Measurements from ENCODE around the gene BRD3OS.
"Not testable (repeated sequence)": the region's sequence is repeated elsewhere in the genome, so short reads cannot be mapped to it uniquely, and the experiment has no call there.

Gene BRD3OS

GRCh38 chr9:134066526-134066912 is 41.2 kb downstream of the BRD3OS start:
- DNase-seq: peak in 1 of 2 donors; percentile 33

- peak in 1 of 2 donors; percentile 20 for DNase-seq
Measured at GRCh38 chr9:134066913-134067851, 41.9 kb downstream of the BRD3OS start.

- peak; percentile 82 to 83 for DNase-seq
Measured at GRCh38 chr9:134067904-134068743, 42.8 kb downstream of the BRD3OS start, which contains the start of gene BRD3. TSS of gene BRD3 (minus strand) at chr9:134068026. CDS start at chr9:134053477, 14,549 bp downstream.

GRCh38 chr9:134068744-134069479 is 43.6 kb downstream of the BRD3OS start:
- no peak for DNase-seq

GRCh38 chr9:134069480-134070399 is 44.5 kb downstream of the BRD3OS start:
- no peak for DNase-seq

- no peak for DNase-seq
Measured at GRCh38 chr9:134071149-134071548, 45.9 kb downstream of the BRD3OS start.

GRCh38 chr9:134072683-134073082 is 47.4 kb downstream of the BRD3OS start:
- DNase-seq: not testable (repeated sequence)

- DNase-seq: no peak
Measured at GRCh38 chr9:134073500-134073899, 48.2 kb downstream of the BRD3OS start.

- not testable (repeated sequence) for DNase-seq
Measured at GRCh38 chr9:134075689-134076088, 50.4 kb downstream of the BRD3OS start.

- no peak for DNase-seq
Measured at GRCh38 chr9:134076644-134077043, 51.4 kb downstream of the BRD3OS start.

All from inflammatory macrophage treated with lipopolysaccharide for 1 hour (primary cell).